Prostate gland (tissue), 2 donors: ENCODE results near the gene RPL37. TPM values are rescaled to one million over a fixed set of nuclear protein-coding genes. Genes with fewer than 3 reads are reported as not detected.
A peak's percentile ranks its signal among the peaks of the same experiment; 100 is the strongest.
"Not testable (repeated sequence)": the region's sequence is repeated elsewhere in the genome, so short reads cannot be mapped to it uniquely, and the experiment has no call there.

ENCODE experiments used
- DNase-seq: peaks from one replicate; pipeline ENCODE4 v3.0.0-alpha.2; 2019; ENCODE audit warnings: low spot score
- H3K27ac ChIP-seq, 2 donors: fragments of 200-600 bp; sonication (generic); 2 replicates each; pipeline ENCODE4 v1.5.1; 2017 to 2019
- H3K27me3 ChIP-seq: fragments of 200-600 bp; sonication (generic); replicated peaks from 2 replicates; pipeline ENCODE4 v1.5.1; 2019; ENCODE audit not compliant: insufficient read depth
- H3K36me3 ChIP-seq, 2 donors: fragments of 200-600 bp; sonication (generic); 1 replicate in 1 of 2; 2 replicates in 1 of 2; pipeline versions ENCODE4 v1.5.1 to v1.8.1; 2017 to 2019
- H3K4me1 ChIP-seq: fragments of 200-600 bp; sonication (generic); replicated peaks from 2 replicates; pipeline ENCODE4 v1.5.1; 2019
- H3K4me3 ChIP-seq, 2 donors: fragments of 200-600 bp; sonication (generic); 2 replicates each; pipeline ENCODE4 v1.5.1; 2017 to 2019
- H3K9me3 ChIP-seq: fragments of 200-600 bp; sonication (generic); 2 replicates; pipeline ENCODE4 v1.5.1; 2017
- CTCF ChIP-seq, 4 experiments: fragments of 200-600 bp in 2 of 4; fragments of 450-650 bp in 2 of 4; sonication (generic) in 2 of 4; IDR thresholded peaks; 1 replicate in 3 of 4; 2 replicates in 1 of 4; pipeline ENCODE4 v1.5.1; 2016 to 2019; ENCODE audit warnings: antibody characterized with exemption in 4 of 4, mild to moderate bottlenecking in 2 of 4, moderate library complexity in 2 of 4
- POLR2A ChIP-seq: fragments of 450-650 bp; IDR thresholded peaks from one replicate; pipeline ENCODE4 v1.6.1; 2016; ENCODE audit warnings: antibody characterized with exemption, mild to moderate bottlenecking
- POLR2AphosphoS5 ChIP-seq: sonication (generic); formaldehyde crosslinking; IDR thresholded peaks from one replicate; pipeline ENCODE4 v1.6.1; 2017; ENCODE audit warnings: antibody characterized with exemption
- WGBS: methylation state at CpG from one replicate; pipeline ENCODE4 v1.1.5; 2018; 5-methylcytosine and 5-hydroxymethylcytosine counted together
- intact Hi-C: fragments of 100-400 bp; cut with DNase I; formaldehyde crosslinking; loops from one replicate; pipeline ENCODE4 v1.14.2; 2022
- total RNA-seq, 2 donors: library from RNA; depleted of rRNA; stranded (reverse); fragments of >200 nt; gene quantifications; one replicate each; pipeline ENCODE4 v1.1.0, GENCODE V29; 2016

RPL37 gene
- total RNA-seq, 2 donors from 2014 or later: 188 to 343 TPM

GRCh38 chr5:40798012-40798800 is 36.8 kb downstream of the RPL37 start, which contains the start of gene PRKAA1:
TSS of gene PRKAA1 (minus strand) at chr5:40798374. CDS start at chr5:40798189, 185 bp downstream.
- Histone ChIP-seq H3K9me3 (no peaks in the 10 kb centered on the region), H3K4me3 (peak within 1 kb of the TSS; percentile 87 to 89), H3K27ac (peak within 1 kb of the TSS; percentile 94 to 97), H3K27me3 (no peaks in the 10 kb centered on the region), H3K36me3 (no peaks in the 10 kb centered on the region), H3K4me1 (peaks cover 8% of the 10 kb centered on the region)
- intact Hi-C loops: no loop called here
- TF ChIP-seq CTCF (IDR thresholded peaks at IDR 0.05): peak; percentile 69 to 82 (median 76)
- peak; percentile 18 for TF ChIP-seq POLR2AphosphoS5
- peak; percentile 44 for TF ChIP-seq POLR2A
- WGBS: under 1% methylated on average over 63 of the region's 70 CpGs
- peak; percentile 87 for DNase-seq

GRCh38 chr5:40797273-40798011 is 37.6 kb downstream of the RPL37 start:
- TF ChIP-seq CTCF (IDR thresholded peaks at IDR 0.05) (no peak), POLR2AphosphoS5 (no peak), POLR2A (no peak)
- intact Hi-C loops: loop anchor here (1.0 kb wide), 1 partner anchor 41 kb away; no protein-coding TSS in a partner anchor
- WGBS: under 1% methylated on average over 31 of the region's 56 CpGs
- no peaks in the 10 kb centered on the region for H3K27me3 ChIP-seq
- peak overlapping the region; percentile 94 to 97 for H3K27ac ChIP-seq
- DNase-seq: peak; percentile 51
- H3K4me1 ChIP-seq: peaks cover 8% of the 10 kb centered on the region
- H3K4me3 ChIP-seq: peak overlapping the region; percentile 87 to 89
- no peaks in the 10 kb centered on the region for H3K9me3 ChIP-seq
- H3K36me3 ChIP-seq: no peaks in the 10 kb centered on the region

- intact Hi-C loops: no loop called here
- H3K27me3 ChIP-seq: no peaks in the 10 kb centered on the region
- H3K4me3 ChIP-seq: peak overlapping the region; percentile 87 to 89
- peak overlapping the region; percentile 5 to 97 for H3K27ac ChIP-seq
- H3K9me3 ChIP-seq: no peaks in the 10 kb centered on the region
- WGBS: 20% methylated on average over 3 of the region's 3 CpGs
- DNase-seq: no peak
- H3K4me1 ChIP-seq: peaks cover 8% of the 10 kb centered on the region
- TF ChIP-seq POLR2AphosphoS5 (peak; percentile 22), POLR2A (no peak)
- no peaks in the 10 kb centered on the region for H3K36me3 ChIP-seq
Observed at GRCh38 chr5:40796487-40796889, 38.5 kb downstream of the RPL37 start.

- H3K4me3 ChIP-seq, intact Hi-C loops: not testable (repeated sequence)
- WGBS: 91% methylated on average over 3 of the region's 3 CpGs
Observed at GRCh38 chr5:40794877-40795276, 40.1 kb downstream of the RPL37 start.

GRCh38 chr5:40794340-40794739 is 40.7 kb downstream of the RPL37 start:
- H3K4me3 ChIP-seq, H3K4me1 ChIP-seq, H3K27me3 ChIP-seq, H3K9me3 ChIP-seq, intact Hi-C loops, DNase-seq, H3K27ac ChIP-seq, H3K36me3 ChIP-seq: not testable (repeated sequence)

More at GRCh38 chr5:40794877-40795276, 40.1 kb downstream of the RPL37 start:
- not testable (repeated sequence) for H3K27ac ChIP-seq, DNase-seq, H3K4me1 ChIP-seq, H3K27me3 ChIP-seq, H3K36me3 ChIP-seq, H3K9me3 ChIP-seq

- H3K27ac ChIP-seq, H3K36me3 ChIP-seq, H3K4me1 ChIP-seq, H3K27me3 ChIP-seq, DNase-seq, H3K9me3 ChIP-seq, H3K4me3 ChIP-seq, intact Hi-C loops: not testable (repeated sequence)
- 89% methylated on average over 10 of the region's 10 CpGs for WGBS
Observed at GRCh38 chr5:40792691-40793090, 42.3 kb downstream of the RPL37 start.
